ENCODE data around the gene THOP1.

- TF ChIP-seq, protein P1, sequence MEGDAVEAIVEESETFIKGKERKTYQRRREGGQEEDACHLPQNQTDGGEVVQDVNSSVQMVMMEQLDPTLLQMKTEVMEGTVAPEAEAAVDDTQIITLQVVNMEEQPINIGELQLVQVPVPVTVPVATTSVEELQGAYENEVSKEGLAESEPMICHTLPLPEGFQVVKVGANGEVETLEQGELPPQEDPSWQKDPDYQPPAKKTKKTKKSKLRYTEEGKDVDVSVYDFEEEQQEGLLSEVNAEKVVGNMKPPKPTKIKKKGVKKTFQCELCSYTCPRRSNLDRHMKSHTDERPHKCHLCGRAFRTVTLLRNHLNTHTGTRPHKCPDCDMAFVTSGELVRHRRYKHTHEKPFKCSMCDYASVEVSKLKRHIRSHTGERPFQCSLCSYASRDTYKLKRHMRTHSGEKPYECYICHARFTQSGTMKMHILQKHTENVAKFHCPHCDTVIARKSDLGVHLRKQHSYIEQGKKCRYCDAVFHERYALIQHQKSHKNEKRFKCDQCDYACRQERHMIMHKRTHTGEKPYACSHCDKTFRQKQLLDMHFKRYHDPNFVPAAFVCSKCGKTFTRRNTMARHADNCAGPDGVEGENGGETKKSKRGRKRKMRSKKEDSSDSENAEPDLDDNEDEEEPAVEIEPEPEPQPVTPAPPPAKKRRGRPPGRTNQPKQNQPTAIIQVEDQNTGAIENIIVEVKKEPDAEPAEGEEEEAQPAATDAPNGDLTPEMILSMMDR (IDR thresholded peaks at IDR 0.05): no peak
- no peak for TF ChIP-seq POLR2AphosphoS5 (IDR thresholded peaks at IDR 0.05; ENCODE audit: low read depth, low read length)
- TF ChIP-seq, protein P2, sequence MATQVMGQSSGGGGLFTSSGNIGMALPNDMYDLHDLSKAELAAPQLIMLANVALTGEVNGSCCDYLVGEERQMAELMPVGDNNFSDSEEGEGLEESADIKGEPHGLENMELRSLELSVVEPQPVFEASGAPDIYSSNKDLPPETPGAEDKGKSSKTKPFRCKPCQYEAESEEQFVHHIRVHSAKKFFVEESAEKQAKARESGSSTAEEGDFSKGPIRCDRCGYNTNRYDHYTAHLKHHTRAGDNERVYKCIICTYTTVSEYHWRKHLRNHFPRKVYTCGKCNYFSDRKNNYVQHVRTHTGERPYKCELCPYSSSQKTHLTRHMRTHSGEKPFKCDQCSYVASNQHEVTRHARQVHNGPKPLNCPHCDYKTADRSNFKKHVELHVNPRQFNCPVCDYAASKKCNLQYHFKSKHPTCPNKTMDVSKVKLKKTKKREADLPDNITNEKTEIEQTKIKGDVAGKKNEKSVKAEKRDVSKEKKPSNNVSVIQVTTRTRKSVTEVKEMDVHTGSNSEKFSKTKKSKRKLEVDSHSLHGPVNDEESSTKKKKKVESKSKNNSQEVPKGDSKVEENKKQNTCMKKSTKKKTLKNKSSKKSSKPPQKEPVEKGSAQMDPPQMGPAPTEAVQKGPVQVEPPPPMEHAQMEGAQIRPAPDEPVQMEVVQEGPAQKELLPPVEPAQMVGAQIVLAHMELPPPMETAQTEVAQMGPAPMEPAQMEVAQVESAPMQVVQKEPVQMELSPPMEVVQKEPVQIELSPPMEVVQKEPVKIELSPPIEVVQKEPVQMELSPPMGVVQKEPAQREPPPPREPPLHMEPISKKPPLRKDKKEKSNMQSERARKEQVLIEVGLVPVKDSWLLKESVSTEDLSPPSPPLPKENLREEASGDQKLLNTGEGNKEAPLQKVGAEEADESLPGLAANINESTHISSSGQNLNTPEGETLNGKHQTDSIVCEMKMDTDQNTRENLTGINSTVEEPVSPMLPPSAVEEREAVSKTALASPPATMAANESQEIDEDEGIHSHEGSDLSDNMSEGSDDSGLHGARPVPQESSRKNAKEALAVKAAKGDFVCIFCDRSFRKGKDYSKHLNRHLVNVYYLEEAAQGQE (IDR thresholded peaks at IDR 0.05; ENCODE audit: insufficient read depth in 1 of 2, low read depth in 2 of 2, low read length in 1 of 2): no peak
These were observed 10.2 kb upstream of the THOP1 start for GRCh38 chr19:2774953-2775555.

Measured in Panc1 (cell line).